Measurements from ENCODE around the gene SNX14. TPM values are rescaled to one million over a fixed set of nuclear protein-coding genes. Genes with fewer than 3 reads are reported as not detected.

The SNX14 gene
- total RNA-seq, 1 experiment from 2014 or later = 30.4 TPM

GRCh38 chr6:85482206-85482904 is 111.3 kb downstream of the SNX14 start:
- H3K27ac ChIP-seq (ENCODE audit: low read depth, low read length, poor library complexity, severe bottlenecking) = no peak overlapping the region
- no peaks in the 10 kb centered on the region for H3K27me3 ChIP-seq (replicated peaks; ENCODE audit: insufficient read depth, low read depth, low read length, poor library complexity)
- no peaks in the 10 kb centered on the region for H3K4me1 ChIP-seq (ENCODE audit: insufficient read depth, low read length, poor library complexity, severe bottlenecking)
- no peaks in the 10 kb centered on the region for H3K9me3 ChIP-seq (ENCODE audit: low read depth, low read length, poor library complexity, severe bottlenecking)
- H3K4me3 ChIP-seq (ENCODE audit: low read depth, low read length, poor library complexity, severe bottlenecking) = no peak overlapping the region
- ChIA-PET POLR2A (ENCODE audit: low non-redundant PET) (interaction anchor here (0.6 to 1.0 kb wide), 2 partner anchors 13 to 128 kb away, joined by 3 to 4 read pairs; no protein-coding TSS in a partner anchor), CTCF (interaction anchor here (0.6 to 3.4 kb wide), 14 partner anchors 13 to 131 kb away, joined by 3 to 49 read pairs (median 5); partner anchors contain the start of gene NT5E)
- BruUV-seq (replicated peaks) = no TSS peak
- TF ChIP-seq EZH2 (IDR thresholded peaks at IDR 0.05; ENCODE audit: borderline replicate concordance, low read depth, low read length, poor library complexity, severe bottlenecking) = no peak
- TF ChIP-seq, protein P1, sequence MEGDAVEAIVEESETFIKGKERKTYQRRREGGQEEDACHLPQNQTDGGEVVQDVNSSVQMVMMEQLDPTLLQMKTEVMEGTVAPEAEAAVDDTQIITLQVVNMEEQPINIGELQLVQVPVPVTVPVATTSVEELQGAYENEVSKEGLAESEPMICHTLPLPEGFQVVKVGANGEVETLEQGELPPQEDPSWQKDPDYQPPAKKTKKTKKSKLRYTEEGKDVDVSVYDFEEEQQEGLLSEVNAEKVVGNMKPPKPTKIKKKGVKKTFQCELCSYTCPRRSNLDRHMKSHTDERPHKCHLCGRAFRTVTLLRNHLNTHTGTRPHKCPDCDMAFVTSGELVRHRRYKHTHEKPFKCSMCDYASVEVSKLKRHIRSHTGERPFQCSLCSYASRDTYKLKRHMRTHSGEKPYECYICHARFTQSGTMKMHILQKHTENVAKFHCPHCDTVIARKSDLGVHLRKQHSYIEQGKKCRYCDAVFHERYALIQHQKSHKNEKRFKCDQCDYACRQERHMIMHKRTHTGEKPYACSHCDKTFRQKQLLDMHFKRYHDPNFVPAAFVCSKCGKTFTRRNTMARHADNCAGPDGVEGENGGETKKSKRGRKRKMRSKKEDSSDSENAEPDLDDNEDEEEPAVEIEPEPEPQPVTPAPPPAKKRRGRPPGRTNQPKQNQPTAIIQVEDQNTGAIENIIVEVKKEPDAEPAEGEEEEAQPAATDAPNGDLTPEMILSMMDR (conservative IDR thresholded peaks at IDR 0.05; ENCODE audit: low read depth, low read length) = no peak
- no peaks in the 10 kb centered on the region for H3K36me3 ChIP-seq (ENCODE audit: insufficient read depth, low read length, poor library complexity, severe bottlenecking)
- no peak for DNase-seq (ENCODE audit: low spot score)
- intact Hi-C loops (cut with micrococcal nuclease; ENCODE audit: unreplicated experiment) = loop anchor here (2.0 kb wide), 1 partner anchor 32 kb away; the partner anchor contains the start of gene NT5E

DNA sequence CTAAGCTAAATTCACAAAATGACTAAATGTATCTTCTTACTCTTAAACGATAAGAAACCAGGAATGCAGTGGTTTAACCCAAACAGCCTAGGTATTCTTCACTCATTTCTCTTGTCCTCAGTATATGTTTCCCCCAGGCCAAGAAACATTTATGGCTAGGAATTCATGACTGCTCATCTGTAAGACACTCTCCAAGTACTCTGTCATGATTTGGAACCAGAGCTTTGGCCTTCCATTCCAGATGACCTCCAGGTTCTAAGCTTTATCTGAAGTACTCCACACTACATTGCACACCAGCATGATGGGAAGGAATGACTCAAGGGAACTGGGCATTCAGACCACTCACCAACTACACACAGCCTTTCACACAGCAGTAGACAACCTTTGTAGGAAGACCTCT is 114.5 kb downstream of the SNX14 start:
- intact Hi-C loops (cut with micrococcal nuclease; ENCODE audit: unreplicated experiment) = no loop called here
- Histone ChIP-seq H3K4me1 (ENCODE audit: insufficient read depth, low read length, poor library complexity, severe bottlenecking) (no peaks in the 10 kb centered on the region), H3K36me3 (ENCODE audit: insufficient read depth, low read length, poor library complexity, severe bottlenecking) (no peaks in the 10 kb centered on the region), H3K27ac (ENCODE audit: low read depth, low read length, poor library complexity, severe bottlenecking) (no peak overlapping the region), H3K27me3 (replicated peaks; ENCODE audit: insufficient read depth, low read depth, low read length, poor library complexity) (no peaks in the 10 kb centered on the region), H3K9me3 (ENCODE audit: low read depth, low read length, poor library complexity, severe bottlenecking) (no peaks in the 10 kb centered on the region), H3K4me3 (ENCODE audit: low read depth, low read length, poor library complexity, severe bottlenecking) (no peak overlapping the region)
- DNase-seq (ENCODE audit: low spot score) = no peak
- TF ChIP-seq, protein P1 (conservative IDR thresholded peaks at IDR 0.05; ENCODE audit: low read depth, low read length) = no peak
- TF ChIP-seq EZH2 (IDR thresholded peaks at IDR 0.05; ENCODE audit: borderline replicate concordance, low read depth, low read length, poor library complexity, severe bottlenecking) = no peak
- no TSS peak for BruUV-seq (replicated peaks)
- ChIA-PET CTCF (no interaction called here), POLR2A (ENCODE audit: low non-redundant PET) (no interaction called here)

GRCh38 chr6:85476532-85476931 is 117.1 kb downstream of the SNX14 start:
- intact Hi-C loops (cut with micrococcal nuclease; ENCODE audit: unreplicated experiment) = no loop called here
- Histone ChIP-seq H3K27me3 (replicated peaks; ENCODE audit: insufficient read depth, low read depth, low read length, poor library complexity) (no peaks in the 10 kb centered on the region), H3K4me1 (ENCODE audit: insufficient read depth, low read length, poor library complexity, severe bottlenecking) (no peaks in the 10 kb centered on the region), H3K4me3 (ENCODE audit: low read depth, low read length, poor library complexity, severe bottlenecking) (no peak overlapping the region), H3K27ac (ENCODE audit: low read depth, low read length, poor library complexity, severe bottlenecking) (no peak overlapping the region), H3K36me3 (ENCODE audit: insufficient read depth, low read length, poor library complexity, severe bottlenecking) (no peaks in the 10 kb centered on the region), H3K9me3 (ENCODE audit: low read depth, low read length, poor library complexity, severe bottlenecking) (no peaks in the 10 kb centered on the region)
- TF ChIP-seq EZH2 (IDR thresholded peaks at IDR 0.05; ENCODE audit: borderline replicate concordance, low read depth, low read length, poor library complexity, severe bottlenecking) = no peak
- TF ChIP-seq, protein P1 (conservative IDR thresholded peaks at IDR 0.05; ENCODE audit: low read depth, low read length) = no peak
- no peak for DNase-seq (ENCODE audit: low spot score)
- ChIA-PET CTCF (no interaction called here), POLR2A (ENCODE audit: low non-redundant PET) (no interaction called here)
- BruUV-seq (replicated peaks) = no TSS peak
